ENCODE data around the gene TNFSF10.

GRCh38 chr3:172501540-172501939, 21.7 kb downstream of the TNFSF10 start:
- TF ChIP-seq CTCF (IDR thresholded peaks at IDR 0.05): no peak
- no peak for TF ChIP-seq POLR2AphosphoS5 (IDR thresholded peaks at IDR 0.05; ENCODE audit: low read depth, low read length)
- TF ChIP-seq TCF7L2 (IDR thresholded peaks at IDR 0.05; ENCODE audit: low read depth, low read length): no peak
- TF ChIP-seq REST (IDR thresholded peaks at IDR 0.05; ENCODE audit: insufficient read depth in 1 of 2, low read depth in 2 of 2, low read length in 1 of 2): no peak
- TF ChIP-seq SIN3A (IDR thresholded peaks at IDR 0.05; ENCODE audit: borderline replicate concordance, insufficient read depth, low read depth, low read length): no peak

All from Panc1 (cell line).